ENCODE data around the gene TMEM43.
"Not testable (repeated sequence)": the region's sequence is repeated elsewhere in the genome, so short reads cannot be mapped to it uniquely, and the experiment has no call there.

TMEM43 gene, protein sequence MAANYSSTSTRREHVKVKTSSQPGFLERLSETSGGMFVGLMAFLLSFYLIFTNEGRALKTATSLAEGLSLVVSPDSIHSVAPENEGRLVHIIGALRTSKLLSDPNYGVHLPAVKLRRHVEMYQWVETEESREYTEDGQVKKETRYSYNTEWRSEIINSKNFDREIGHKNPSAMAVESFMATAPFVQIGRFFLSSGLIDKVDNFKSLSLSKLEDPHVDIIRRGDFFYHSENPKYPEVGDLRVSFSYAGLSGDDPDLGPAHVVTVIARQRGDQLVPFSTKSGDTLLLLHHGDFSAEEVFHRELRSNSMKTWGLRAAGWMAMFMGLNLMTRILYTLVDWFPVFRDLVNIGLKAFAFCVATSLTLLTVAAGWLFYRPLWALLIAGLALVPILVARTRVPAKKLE

DNA sequence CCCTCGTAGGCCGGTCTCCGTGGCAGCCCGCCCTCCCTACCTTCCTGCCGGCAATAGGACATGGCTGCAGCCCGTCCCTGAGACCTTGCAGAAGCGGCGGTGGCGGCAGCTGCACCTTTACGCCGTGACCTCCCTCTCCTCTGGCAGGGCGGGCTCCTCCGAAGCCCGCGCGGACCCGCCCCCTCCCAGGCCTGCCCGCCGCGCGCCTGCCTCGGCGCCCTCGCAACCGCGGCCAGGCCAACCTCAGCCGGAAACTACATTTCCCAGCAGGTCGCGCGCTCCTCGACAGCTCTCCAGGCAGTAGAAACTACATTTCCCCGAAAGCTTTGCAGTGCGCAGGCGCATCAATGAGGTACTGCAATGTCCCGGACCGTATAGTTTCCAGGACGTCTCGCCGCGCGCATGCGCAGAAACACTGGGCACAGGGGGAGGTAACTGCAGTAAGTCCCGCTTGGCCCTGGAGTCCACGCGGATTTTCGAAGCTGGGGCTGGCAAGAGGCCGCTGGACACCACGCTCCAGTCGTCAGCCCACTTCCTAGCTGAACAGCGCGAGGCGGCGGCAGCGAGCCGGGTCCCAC is at the start of gene TMEM43, which contains the start of gene CHCHD4:
TSS of gene TMEM43 (plus strand) at position 438 of the 578 bp plus-strand sequence. CDS start 142 bp downstream, outside the sequence.
TSS of gene CHCHD4 (minus strand) at position 256 of the 578 bp plus-strand sequence. CDS start at position 62, 194 bp downstream.
- peak; percentile 99 for DNase-seq (ENCODE audit: low spot score)

GRCh38 chr3:14075233-14075632 is 49.6 kb upstream of the TMEM43 start:
- DNase-seq (ENCODE audit: low spot score) = not testable (repeated sequence)

- peak; percentile 45 for DNase-seq (ENCODE audit: low spot score)
These were observed 47.5 kb upstream of the TMEM43 start for GRCh38 chr3:14077310-14077709.

DNA sequence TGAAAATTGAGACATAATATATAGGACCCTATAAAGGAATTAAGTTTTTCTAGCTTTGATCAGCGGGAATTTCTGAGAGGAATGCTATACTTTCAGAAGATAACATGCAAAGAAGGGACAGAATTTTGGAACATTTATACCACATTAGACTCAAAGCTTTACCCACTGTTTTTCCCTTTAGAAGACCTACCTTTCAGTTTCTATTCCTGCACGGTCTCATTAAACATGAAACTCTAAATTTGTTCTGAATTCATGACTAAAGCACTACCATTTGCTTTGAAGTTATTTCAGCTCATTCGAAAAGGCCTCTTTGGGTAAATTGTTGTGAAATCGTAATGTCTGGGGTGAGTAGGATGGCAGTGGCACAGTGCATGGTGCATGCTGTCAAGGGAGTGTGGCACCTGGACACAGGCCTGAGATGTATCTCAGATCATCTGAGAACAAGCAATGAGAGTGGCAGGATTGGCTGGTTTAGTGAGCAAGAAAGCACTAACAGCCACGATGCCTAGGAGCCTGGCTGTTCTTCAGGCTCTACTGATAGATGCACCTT is 42.7 kb upstream of the TMEM43 start:
- no peak for DNase-seq (ENCODE audit: low spot score)

- DNase-seq (ENCODE audit: low spot score) = not testable (repeated sequence)
These were observed 37.4 kb upstream of the TMEM43 start for GRCh38 chr3:14087461-14087860.

DNA sequence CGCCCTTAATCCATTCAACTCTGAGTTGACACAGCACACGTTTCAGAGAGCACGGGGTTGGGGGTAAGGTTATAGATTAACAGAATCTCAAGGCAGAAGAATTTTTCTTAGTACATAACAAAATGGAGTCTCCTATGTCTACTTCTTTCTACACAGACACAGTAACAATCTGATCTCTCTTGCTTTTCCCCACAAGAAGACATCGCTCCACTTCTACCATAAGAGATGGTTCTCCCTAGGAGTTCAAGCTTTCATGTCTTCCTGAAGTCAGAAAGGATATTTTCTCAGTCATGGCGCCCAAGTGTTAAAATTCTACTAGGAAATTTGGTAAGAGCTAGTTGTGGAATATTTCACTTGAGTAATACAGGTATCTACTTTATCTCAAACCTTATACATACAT is 32.9 kb upstream of the TMEM43 start:
- not testable (repeated sequence) for DNase-seq (ENCODE audit: low spot score)

GRCh38 chr3:14092464-14092863 is 32.4 kb upstream of the TMEM43 start:
- no peak for DNase-seq (ENCODE audit: low spot score)

DNA sequence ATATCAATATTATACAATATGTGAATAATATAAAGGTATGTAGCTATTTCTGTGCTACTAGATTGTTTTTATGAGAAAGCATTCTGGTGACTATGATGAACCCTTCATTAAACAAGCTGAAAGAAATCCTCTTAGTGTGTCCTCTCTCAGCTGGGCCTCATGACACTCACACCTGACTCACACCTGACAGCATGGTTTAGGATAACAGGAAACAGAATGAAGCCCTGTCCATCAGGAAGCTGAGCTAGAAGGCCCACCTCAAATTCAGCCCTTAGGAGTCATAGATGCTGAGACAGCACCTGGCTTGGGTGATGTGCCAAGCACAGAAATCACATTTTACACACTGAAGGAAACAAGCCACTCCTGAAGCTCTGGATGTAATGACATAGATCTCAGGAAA is 31.0 kb upstream of the TMEM43 start:
- DNase-seq (ENCODE audit: low spot score) = no peak

- DNase-seq (ENCODE audit: low spot score) = no peak
These were observed 28.1 kb upstream of the TMEM43 start for GRCh38 chr3:14096742-14097141.

DNA sequence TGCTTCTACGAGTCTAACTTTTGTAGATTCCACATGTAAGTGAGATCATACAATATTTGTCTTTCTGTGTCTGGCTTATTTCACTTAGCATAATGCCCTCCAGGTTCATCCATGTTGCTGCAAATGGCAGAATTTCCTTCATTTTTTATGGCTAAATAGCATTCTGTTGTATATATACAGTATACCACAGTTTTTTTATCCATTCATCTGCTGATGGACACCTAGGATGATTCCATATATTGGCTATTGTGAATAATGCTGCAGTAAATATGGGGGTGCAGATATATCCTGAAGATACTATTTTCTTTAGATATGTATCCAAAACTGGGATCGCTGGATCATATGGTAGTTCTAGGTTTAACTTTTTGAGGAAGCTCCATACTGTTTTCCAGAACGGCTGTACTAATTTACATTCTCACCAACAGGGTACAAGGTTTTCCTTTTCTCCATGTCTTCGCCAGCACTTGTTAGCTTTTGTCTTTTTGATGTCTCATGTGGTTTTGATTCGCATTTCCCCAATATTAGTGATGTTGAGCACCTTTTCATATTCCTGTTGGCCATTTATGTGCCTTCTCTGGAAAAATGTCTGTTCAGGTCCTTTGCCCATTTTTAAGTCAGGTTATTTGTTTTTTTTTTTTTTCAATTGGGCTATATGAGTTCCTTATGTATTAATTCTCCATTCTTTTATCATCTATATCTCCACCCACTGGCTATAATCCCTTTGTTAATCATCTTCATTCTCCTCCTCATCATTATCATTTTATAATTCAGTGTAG is 27.0 kb upstream of the TMEM43 start:
- DNase-seq (ENCODE audit: low spot score) = no peak

- not testable (repeated sequence) for DNase-seq (ENCODE audit: low spot score)
These were observed 15.0 kb upstream of the TMEM43 start for GRCh38 chr3:14109821-14110220.

DNA sequence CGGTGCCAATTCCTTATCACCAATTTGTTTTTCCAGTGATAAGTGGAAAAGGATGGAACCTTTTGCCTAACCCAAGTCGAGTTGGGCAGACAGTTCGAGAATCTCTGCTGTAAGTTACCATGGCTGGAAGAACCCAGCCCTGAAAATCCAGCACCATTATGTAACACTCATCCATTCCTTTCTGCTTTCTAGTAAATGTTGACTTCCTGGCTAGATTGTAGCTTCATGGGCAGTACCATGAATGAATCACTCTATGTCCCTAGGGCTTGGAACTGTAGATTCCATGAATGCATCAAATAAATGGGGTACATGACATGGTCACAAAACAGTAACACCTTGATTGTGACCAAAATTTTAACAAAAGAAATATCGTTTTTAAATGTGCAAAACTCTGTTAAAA is 14.2 kb upstream of the TMEM43 start:
- no peak for DNase-seq (ENCODE audit: low spot score)

DNA sequence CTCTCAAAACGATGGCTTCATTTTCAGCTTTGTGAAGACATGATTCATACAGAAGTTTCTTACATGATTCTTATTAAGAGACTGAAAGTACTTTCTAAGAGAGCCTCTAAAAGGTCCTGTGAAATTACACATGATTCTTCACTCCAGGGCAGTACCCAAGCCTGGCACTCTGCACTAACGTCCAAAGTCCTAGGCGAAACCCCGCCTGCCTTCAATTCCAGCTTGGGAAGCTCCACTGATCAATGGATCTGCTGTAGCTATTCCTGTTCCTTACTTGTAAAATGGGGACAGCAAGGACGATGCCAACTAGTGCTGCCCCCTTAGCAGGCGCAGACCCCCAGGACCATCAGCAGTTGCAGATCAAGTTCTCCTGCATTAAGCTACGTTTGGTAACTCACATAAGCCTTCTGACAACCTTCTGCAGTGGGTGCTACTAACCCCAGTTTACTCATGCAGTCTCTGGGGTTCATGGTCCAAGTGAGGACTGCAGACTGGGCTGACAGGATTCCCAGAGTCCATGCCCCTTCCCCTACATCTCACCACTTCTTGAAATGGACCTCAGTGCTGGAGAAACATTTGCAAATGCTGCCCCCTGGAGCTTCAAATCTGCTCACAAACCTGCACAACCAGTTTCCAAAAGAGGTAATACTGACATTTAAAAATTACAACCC is 10.8 kb upstream of the TMEM43 start:
- no peak for DNase-seq (ENCODE audit: low spot score)

DNA sequence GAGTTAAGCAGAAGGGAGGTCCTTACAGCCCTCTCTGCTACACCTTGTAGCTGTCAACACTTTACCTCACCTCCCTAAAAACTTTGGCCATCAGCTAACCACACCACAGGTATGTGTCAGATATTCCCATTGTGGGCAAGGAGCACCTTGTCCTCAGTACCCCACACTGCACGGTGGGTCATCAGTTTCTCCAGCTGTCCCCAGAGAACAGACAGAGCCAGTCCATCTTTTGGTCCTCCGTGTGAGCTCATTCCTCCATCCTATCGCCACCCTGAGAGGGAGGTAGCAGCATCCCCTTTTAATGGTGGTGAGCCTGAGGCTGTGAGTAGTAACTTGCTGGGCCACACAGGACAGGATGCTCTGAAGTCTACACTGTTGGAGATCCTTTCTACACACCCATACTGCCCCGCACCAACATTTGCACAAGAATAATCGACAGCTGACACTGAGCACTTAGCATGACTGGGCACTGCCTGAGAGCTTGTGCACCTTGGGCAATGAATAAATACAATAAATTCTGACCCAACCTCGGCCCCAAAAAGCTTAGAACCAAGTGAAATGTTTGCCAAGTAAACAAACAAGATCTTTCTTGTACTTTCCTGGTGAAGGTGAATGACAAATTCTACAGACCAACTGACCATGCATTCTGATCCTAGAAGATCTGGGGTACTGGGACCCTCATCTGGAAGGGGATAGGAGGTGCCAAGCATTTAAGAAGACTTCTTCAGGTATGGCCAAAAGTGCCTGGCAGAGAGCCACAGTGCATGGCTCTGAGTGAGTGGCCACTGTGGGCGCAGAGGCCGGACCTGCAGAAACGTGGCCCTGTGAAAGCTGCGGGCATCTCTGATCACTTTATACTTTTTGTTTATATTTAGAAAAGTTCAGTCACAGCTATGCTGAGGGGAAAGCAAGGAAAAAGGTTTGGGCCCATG is 7.1 kb upstream of the TMEM43 start:
- no peak for DNase-seq (ENCODE audit: low spot score)

- DNase-seq (ENCODE audit: low spot score) = no peak
These were observed 6.2 kb upstream of the TMEM43 start for GRCh38 chr3:14118400-14119381.

- DNase-seq (ENCODE audit: low spot score) = no peak
These were observed 5.2 kb upstream of the TMEM43 start for GRCh38 chr3:14119651-14120050.

DNA sequence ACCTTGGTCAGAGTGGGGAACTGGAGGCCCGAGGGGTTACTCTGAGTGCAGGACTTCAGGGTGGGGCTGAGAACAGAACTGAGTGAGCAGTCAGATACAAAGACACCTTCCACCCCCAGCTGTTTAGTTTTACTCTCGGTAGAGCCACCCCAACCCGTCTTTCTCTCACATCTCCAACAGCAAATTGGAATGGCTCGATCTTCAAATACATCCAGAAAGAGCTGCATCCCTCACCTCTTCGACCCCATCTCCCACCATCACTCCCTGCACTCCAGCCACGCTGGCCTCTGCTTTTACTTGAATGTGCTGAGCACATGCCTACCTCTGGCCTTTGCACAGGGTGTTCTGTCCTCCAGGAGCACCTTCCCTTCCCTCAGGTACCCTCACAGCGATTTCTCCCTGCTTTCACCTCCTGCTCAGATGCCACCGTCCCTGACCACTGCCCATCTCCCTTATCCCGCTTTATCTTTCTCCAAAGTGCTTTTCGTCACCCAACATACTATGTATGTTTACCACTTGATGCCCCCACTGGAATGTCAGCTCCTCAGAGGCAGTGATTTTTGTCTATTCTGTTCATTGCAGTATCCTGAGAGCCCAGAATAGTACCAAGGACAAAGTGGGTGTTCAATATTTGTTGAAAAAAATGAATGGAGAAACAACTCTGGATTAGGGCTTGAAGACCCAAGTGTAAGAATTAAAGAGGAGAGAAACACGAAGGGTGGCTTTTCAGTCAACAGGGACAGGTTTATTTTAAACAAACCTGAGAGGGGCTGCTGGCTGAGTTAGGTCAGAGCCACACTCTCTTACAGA is 4.5 kb upstream of the TMEM43 start:
- DNase-seq (ENCODE audit: low spot score) = no peak

DNA sequence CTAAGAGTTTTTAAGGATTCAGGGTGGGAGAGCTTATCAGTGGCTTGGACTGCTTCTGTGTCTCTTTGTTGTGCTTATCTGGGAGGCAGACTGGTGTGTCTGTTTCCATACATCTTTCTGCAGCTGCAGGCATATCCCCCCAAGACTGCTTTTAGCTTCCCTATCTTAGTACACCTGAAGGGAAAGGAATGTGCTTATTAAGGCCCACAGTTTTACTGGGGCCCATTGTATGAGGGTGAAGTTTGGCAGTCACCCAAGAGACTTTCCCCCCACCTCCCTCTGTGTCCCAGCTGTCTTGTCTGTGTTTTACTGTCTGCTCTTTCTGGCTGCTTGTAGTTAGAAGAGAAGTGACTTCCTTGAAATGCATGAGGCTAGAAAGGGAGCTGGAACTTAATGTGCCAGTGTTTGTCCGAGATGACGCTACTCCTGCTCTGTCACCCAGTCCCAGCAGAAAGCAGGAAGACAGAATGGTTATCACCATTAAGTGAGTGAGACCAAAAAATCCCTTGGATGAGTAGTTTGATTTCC is 3.9 kb upstream of the TMEM43 start:
- not testable (repeated sequence) for DNase-seq (ENCODE audit: low spot score)
